Uterus (tissue), 2 donors: Measurements from ENCODE around the gene STAT1.

ENCODE experiments used
- CTCF ChIP-seq, 4 experiments: fragments of 200-600 bp in 2 of 4; fragments of 450-650 bp in 2 of 4; sonication (generic) in 2 of 4; IDR thresholded peaks; one replicate each; pipeline ENCODE4 v1.5.1; 2016 to 2019; ENCODE audit warnings: antibody characterized with exemption in 4 of 4, mild to moderate bottlenecking in 2 of 4, moderate library complexity in 1 of 4
- POLR2A ChIP-seq, 2 donors: fragments of 450-650 bp; IDR thresholded peaks; one replicate each; pipeline ENCODE4 v1.6.1; 2016; ENCODE audit warnings: antibody characterized with exemption in 2 of 2, mild to moderate bottlenecking in 1 of 2, moderate library complexity in 1 of 2

GRCh38 chr2:191014653-191015020, 666 bp upstream of the STAT1 start:
- TF ChIP-seq CTCF (IDR thresholded peaks at IDR 0.05) (no peak), POLR2A (IDR thresholded peaks at IDR 0.05) (no peak)
